NB4 (cell line): ENCODE measurements around the gene NOX3.
"Not testable (repeated sequence)": the region's sequence is repeated elsewhere in the genome, so short reads cannot be mapped to it uniquely, and the experiment has no call there.

Source experiments
- CTCF ChIP-seq: IDR thresholded peaks from one replicate; pipeline ENCODE4 v1.5.1; 2012; ENCODE audit warnings: low read depth, low read length
- MAX ChIP-seq: IDR thresholded peaks from 2 replicates; pipeline ENCODE4 v1.6.1; 2011; ENCODE audit warnings: low read depth, low read length
- MYC ChIP-seq: IDR thresholded peaks from 2 replicates; pipeline ENCODE4 v1.6.1; 2011; ENCODE audit warnings: low read depth, low read length

GRCh38 chr6:155470979-155471616 is 15.5 kb upstream of the NOX3 start:
- not testable (repeated sequence) for TF ChIP-seq MAX, MYC, CTCF
